NOMO-1 (cell line): ENCODE data around the gene ERI3.

Experiments used
- DNase-seq, 2 experiments: peaks; one replicate each; lab custom pipeline; 2025; ENCODE audit not compliant: unreplicated experiment in 2 of 2; lab: John Stamatoyannopoulos, UW

ERI3 gene

DNA sequence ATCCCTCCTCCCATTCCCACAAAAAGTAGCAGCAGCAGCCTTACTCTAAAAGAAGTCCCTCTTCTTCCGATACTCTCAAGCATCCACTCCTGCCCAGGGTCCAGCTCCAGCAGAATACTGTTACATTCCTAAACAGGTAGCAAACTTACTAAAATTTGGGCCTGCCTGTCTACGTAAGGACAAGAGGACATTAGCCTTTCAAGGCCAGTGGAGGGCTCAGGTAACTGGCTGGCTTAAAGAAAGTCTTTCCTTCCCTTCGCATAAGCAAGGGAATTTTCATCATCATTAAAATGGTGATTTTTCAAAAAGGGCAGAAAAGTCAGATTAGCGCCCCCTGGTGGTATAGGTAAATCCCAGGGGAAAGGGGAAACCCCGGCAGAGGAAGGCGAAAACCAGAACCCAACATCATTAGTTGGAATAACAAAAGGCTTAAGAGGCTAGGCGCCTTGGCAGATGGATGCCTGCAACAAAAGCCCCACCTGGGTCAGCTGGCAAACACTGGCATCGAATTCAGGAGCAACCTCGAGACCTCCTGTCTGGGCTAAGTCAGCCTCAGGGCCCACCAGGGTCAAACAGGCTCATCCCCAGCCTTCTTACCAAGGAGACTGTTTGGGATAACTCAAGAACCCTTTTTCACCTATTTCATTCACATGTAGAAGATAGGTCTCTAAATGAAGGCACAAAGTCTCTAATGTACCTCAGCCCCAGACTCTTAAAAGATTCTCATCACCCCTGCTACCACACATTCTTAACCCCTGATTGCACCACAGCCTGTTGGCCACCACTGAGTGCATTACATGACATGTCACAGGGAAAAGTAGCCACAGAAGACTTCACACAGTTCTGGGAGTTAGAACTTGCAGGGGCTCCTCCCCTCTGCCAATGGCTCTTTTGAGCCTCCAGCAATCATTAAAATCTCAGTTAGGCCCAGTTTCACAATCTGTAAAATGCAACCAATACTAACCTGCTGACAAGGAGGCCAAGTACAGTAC is 36.7 kb downstream of the ERI3 start:
- peak in 1 of 2 experiments; percentile 56 for DNase-seq

DNA sequence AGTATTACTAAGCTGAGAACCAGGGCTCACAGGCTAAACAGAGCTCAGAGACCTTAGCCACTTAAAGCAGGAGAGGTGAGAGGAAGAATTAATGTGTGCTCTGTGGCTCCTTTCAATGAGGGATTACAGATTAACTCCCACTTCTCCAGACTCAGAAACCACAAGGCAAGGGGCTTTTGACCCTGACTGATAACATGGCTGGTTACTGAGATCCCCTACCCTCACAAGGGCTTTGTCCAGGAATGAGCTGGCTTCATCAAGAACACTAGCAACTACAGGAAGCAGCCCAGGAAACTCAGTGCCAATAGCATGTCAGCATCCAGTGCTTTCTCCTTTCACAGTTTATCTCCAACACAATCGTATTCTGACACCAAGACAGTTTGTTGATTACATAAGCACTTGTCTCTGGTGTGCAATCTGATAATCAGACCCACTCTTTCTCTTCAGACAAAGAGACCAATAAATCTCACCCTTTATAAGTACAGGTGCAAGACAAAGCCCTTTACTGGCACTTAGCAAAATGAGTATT is 38.8 kb downstream of the ERI3 start:
- no peak for DNase-seq

DNA sequence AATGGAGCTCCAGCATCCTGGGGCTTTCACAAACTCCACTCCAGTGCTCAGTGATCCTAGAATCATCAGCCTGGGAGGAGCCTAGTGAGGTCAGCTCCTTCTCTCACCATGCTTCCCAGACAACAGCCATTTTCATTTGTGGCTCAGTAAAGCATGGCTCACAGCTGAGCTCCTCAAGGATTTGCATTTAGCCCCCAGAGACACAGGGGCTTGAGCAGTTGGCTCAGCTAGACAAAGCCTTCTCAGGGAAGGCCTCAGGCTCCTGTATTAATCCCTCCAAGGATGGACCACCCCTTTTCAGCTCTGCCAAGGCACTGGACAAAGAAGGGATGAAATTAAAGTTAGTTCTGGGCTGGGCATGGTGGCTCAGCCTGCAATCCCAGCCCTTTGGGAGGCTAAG is 39.5 kb downstream of the ERI3 start:
- DNase-seq, result no peak

DNA sequence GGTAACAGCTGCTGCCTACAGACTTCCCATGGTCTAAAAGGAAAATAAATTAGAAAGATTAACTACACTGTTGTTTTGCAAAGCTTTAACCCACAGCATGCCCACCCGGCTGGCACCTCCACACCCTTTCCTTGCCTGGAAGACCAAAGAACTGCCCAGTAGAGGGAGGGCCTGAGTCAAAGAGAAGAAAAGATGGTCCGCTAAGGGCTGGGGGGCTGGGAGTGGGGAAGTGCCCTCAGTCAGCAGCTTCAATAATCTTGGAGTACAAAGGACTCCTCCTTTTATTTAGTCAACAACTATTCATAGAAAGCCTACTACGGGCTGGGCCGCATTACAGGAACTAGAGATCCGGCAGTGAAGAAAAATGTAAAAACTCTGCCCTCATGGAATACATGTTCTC is 40.6 kb downstream of the ERI3 start:
- DNase-seq, result no peak

DNA sequence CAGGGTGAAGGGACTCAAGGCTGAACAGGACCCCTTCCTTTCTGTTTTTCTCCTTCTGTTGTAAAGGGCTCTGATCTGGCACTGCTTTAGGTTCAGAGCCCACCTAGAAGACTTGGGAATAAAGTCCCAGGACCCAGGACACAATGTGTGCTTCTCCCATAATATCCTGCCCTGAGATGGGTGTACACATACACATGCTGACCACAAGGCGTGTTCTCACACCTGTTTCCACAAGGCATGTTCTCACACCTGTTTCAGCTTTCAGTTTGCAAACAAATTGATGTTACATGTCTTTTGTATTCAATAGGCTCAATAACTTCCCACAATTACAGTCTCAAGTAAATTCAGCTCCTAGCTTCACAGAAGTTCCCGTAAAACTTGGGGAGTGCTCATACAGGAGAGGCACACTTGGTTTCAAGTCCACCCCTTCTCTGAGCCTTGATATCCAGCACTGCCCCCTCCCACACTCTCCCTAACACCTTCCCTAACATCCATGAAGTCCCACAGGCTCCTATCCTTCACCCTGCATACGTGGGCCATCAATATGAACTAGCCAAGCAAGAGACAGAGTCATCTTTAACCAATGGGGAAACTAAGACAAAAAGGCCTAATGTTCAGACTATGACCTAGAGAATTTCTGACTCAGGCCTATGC is 41.7 kb downstream of the ERI3 start:
- no peak for DNase-seq

DNA sequence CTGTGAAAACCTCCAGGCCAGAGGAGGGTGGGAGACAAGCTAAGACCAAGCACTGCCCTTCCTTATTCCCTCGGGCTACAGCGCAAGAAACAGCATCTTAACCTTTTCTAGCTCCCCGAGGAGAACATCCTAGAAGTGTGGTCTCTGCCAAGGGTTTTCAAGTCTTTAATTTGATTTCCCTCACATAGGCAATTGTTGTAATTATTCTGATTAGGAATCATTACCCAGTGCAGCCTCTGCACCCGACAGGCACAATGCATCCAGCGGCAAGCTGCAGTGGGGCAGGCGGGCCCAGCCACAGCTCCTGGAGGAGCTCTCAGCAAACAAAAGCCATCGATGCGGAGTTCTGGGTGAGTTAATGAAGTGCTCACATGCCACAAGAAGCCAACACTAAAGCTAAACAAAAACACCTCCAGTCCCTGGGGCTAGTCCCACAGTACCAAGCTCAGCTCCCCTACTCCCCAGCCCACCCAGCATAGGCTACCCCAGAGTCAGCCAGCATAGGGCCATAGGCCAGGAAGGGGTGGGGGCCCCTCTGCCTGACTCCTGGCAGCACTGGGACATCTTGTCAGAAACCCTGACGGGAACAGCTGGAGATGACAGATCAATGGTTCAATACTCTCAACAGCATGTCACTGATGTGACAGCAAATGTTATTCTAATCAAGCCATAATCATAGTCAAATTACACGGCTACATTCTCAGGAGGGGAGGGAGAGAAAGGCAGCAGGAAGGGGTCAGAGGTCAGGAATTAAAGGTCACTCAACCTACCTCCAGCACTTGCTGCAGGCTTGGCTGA is 42.5 kb downstream of the ERI3 start:
- no peak for DNase-seq

DNA sequence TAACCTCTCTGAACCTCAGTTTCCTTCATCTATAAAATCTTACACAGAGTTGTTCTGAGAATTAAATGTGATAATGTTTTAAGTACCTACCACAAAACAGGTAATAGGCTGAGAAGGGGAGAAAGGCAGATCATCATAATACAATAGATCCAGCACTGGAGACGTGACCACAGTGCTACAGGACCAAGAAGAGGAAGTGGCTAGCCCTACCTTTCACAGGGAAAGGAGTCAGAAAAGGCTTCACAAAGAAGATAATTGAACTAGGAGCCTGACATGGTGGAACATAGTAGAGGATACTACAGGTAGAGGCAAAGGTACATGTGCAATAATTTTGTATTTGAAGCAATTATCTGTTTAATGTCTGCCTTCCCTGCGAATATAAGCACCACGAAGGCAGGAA is 45.1 kb downstream of the ERI3 start:
- DNase-seq, result no peak

DNA sequence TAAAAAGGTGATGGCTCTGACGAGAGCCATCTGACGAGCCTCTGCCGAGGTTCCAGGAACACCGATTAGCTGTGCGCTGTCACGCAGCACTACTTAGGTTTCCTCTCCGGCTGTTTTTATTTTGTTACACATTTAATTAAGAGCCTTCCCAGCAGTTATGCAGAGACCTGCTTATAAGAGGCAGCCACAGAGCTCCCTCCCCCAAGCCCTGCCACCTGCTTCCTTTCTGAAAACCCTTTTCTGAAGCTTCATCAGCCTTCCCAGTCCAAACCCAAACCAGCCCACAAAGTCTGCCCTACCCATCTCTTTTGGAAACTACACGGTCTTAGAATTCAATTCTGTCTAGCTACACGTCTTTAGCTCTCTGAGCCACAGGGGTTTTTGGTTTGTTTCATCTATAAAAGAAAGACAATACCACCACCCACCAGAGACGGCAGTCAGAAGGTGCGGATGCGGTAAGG is 49.1 kb downstream of the ERI3 start:
- DNase-seq, result no peak

DNA sequence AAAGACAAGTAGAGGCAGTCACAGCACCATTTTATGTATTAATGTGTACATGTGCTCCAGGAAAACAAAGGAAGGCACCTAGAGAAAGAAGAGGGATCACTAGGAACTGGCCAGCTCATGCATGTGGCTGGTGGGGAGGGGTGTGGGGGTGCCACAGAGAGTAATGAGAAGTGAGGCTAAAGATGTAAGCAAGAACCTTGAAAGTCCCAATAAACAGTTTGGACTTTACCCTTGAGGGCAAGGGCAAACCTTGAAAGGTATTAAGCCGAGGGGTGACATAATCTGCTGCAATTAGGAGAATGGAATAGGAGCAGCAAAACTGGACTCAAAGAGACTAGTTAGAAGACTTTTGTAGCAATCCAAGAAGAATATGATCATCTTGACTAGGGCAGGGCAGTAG is 51.5 kb downstream of the ERI3 start:
- DNase-seq, result no peak

DNA sequence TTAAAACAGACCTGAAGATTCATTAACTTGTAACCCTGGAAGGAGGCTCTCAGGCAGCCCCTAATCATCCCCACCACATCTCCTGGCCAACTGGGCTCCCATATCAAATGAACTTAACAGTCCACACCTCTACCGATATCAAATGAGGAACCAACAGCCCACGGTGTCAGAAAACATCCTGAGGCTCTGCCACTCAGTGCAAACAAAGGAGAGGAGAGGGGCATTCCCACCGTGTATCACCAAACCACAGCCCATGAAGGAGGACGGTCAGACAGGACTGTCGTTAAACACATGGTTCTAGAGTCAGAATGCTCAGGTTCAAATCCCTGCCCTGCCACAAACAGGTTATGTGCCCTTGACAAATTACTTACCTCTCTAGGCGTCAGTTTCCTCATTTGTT is 52.5 kb downstream of the ERI3 start:
- peak in 1 of 2 experiments; percentile 21 for DNase-seq

DNA sequence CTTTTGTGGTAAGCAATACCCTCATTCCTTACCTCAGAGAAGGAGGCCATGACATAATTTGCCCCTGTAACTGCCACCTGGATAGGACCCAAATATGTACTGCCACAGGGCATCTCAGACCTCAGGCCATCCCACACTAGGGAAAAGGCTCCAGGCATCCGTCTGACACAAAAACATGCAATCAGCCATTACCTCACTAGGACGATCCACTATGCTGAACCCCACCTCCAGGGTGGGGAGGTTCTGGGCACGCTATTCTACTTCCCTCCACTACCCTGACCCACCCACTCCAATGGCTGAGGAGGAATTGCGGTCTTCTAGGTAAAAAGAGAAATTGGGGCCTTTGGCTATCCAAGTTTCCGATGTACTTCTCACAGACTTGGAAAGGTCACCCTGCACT is 53.6 kb downstream of the ERI3 start:
- DNase-seq, result no peak

DNA sequence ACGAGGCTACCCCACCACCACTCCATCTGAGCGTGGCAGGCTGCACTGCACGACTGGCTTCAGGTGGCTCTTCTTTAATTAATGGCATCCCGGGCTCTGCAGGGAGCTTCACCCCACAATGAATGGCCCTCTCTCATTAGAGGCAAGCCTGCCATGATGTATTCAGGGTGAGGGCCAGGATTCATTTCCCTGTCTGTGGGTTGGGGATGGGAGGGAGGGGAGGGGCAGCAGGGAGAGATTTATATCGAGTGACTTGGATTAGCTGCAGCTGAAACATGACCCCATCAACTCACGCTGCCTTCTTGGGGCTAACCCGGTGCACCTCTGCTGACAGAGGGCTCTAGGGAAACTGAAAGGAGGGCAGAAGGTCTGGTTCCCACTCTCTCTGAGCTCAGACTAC is 54.2 kb downstream of the ERI3 start:
- DNase-seq, result no peak

DNA sequence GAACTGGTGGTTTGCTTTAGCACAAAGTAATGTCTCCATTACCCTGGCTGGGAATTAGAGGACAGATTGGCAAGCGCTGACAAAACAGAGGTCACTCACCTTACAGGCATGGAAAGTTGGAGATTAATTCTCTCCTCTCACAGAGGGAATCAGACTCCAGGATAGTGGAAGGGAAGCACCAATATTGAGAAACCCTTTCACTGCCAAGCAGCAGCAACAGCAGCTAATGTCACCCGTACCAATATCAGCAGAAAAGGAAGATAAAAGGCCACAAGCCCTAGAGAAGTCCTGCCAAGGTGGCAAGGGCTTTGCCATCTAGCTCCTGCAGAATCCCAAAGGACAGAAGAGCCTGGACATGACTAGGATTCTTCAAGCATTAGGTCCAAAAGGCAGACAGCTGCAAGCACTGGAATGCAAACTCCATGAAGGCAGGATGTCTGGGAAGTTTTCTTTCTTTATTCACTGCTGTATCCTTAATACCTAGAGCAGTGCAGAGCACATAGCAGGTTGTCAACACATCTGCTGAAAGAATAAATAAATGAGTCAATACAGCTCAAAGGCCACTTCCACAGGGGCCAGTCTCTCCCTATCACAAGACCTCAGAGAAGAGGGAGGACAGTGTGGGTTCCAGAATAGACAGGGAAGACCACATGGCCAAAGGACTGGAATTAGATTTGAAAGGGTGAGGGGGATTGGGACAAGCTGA is 57.2 kb downstream of the ERI3 start:
- DNase-seq, result no peak

DNA sequence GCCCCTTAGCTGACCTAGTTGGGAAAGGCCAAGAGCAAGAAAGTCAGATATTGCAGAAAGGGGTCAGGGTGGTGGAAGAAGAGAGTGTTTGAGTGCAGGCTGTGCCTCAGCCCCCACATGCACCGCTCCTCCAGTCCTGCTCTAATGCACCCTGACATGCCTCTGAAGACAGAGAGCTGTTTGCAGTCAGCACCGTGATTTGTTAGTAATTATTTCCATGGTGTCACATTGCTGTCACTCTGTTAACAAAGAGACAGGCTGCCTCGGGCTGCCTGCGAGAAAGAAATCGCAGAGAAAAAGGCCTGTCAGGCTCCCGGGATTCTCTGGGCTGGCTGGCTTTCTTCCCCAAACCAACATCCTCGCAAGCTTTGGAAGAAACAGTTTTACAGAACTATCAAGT is 58.3 kb downstream of the ERI3 start:
- DNase-seq, result no peak

DNA sequence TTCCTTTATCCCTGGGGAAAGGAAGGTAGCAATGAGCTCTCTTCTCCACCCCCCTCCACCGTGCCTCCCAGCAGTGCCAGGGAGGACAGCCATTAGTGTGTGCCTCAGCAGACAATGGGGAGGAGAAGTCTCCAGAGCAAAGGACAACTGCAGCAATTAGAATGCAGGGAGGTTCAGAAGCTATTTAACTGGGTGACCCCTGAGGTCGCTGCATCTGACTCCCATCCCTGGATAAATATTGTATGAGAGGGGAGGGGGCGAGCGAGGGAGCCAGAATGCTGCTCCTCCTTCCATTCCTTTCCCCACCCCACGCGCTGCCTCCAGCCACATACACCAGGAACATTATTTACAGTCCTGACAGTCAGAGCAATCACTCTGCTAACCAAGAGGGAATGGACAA is 59.0 kb downstream of the ERI3 start:
- no peak for DNase-seq

DNA sequence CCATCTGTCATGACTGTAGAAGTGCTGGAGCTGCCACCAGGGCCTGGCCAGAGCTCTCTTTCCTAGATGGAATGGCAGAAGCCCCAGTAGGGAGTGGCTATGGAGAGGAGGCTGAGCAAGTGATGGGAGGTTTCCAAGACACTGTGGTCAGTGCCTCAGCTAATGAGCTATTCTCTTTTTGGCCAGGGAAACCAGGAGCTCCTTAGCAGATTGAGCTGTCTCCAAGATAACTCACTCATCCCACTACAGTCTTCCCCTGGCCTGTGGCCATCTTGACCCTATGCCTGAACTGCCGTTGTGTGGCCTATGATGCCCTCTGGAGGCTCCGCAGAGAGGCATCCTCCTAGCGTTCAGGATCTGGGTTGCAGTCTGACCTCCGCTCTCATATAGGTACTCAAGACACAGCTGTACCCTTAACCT is 60.5 kb downstream of the ERI3 start:
- DNase-seq, result no peak

DNA sequence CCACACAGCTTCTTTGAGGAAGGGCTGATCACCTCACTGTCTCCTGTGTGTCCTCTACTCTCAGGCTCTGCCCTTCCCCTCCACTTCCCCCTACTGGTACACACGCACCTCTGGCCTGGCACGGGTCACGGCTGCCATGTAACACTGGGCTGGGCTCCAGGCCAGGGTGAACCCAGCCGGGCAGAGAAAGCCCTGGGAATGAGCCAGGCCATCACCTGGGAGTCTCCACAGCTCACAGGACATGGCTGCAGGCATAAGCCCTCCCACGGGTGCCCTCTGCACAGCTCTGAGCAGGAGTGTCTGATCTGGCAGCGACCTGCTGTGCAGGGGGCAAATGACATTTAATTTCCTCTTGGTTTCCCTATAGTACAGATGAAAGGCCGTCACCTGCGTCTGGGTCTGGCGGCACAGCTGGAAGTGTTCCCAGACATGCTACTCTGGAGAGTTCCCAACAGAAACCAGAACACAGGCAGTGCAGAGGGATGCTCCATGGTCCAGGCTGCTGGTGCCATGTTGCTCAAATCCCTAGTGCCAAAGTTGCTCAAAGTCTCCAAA is 61.2 kb downstream of the ERI3 start:
- DNase-seq, result no peak

DNA sequence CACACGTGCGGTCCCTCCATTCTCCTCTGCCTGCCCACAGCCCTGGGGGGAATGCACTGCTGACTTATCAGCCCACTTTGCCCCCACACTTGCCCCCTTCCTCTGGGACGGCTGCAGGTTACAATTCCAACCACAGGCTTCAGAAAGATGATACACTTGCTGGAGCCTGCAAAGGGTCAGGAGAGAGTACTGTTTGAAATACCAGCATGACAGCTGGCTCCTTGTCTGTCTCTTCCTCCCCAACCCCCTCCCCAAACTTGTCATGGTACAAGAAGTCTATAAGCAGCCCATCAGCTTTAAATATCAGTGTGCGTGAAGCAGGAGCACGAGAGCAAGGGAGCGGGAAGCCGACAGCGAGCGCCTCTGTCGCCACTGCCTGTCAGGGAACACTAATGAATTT is 62.4 kb downstream of the ERI3 start:
- no peak for DNase-seq

DNA sequence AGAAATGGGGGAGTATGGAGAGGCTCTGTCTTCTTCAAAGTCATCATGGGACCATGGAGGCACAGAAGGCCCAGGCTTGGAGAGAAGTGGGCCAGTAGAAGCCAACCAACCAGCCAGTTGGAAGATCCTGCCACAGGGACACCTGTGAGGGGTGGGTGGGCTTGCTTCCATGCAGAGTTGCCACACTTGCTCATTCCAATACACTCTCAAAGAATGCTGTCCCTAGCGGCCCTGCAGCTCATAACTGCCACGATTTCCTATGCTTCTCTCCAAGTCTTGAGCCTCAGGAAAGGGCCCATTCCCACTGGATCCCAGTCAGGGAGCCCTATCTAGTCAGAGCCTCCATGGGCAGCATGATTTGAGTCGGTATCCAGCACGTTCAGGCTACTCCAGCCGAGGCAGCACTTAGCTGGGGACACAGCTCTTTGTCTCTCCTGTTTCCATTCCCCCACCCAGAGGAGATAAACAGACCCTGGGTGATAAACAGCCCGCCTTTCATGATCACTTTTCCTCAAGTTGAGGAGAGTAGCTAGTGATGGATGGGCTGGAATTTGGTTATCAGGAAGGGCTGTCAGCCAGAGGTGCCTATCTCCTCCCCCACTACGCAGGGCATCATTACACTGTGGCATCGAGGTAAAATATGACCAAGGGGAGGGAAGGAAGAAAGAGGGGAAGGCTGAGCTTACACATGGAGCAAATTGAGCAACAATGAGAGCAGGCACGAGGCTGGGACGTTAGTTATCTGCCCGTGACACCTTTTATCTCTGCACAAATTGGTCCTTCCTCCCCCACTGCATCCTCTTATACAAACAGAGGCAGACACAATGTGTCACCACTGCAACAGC is 64.6 kb downstream of the ERI3 start:
- no peak for DNase-seq
